ENCODE data around the gene RXRA.

GRCh38 chr9:134423166-134423565, 96.9 kb downstream of the RXRA start:
- TF ChIP-seq REST (IDR thresholded peaks at IDR 0.05; ENCODE audit: borderline replicate concordance) = no peak
- no peak for TF ChIP-seq POLR2AphosphoS5 (IDR thresholded peaks at IDR 0.05)
- TF ChIP-seq, protein P1, sequence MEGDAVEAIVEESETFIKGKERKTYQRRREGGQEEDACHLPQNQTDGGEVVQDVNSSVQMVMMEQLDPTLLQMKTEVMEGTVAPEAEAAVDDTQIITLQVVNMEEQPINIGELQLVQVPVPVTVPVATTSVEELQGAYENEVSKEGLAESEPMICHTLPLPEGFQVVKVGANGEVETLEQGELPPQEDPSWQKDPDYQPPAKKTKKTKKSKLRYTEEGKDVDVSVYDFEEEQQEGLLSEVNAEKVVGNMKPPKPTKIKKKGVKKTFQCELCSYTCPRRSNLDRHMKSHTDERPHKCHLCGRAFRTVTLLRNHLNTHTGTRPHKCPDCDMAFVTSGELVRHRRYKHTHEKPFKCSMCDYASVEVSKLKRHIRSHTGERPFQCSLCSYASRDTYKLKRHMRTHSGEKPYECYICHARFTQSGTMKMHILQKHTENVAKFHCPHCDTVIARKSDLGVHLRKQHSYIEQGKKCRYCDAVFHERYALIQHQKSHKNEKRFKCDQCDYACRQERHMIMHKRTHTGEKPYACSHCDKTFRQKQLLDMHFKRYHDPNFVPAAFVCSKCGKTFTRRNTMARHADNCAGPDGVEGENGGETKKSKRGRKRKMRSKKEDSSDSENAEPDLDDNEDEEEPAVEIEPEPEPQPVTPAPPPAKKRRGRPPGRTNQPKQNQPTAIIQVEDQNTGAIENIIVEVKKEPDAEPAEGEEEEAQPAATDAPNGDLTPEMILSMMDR (IDR thresholded peaks at IDR 0.05; ENCODE audit: poor library complexity, severe bottlenecking) = no peak
- TF ChIP-seq EZH2 (IDR thresholded peaks at IDR 0.05; ENCODE audit: borderline replicate concordance, insufficient read depth, low read length, poor library complexity, severe bottlenecking) = no peak
- no peak for TF ChIP-seq MXI1 (conservative IDR thresholded peaks at IDR 0.05; ENCODE audit: poor library complexity, severe bottlenecking)
- no peak for TF ChIP-seq RAD21 (conservative IDR thresholded peaks at IDR 0.05)
- TF ChIP-seq EP300 (conservative IDR thresholded peaks at IDR 0.05; ENCODE audit: poor library complexity, severe bottlenecking) = no peak
- no peak for TF ChIP-seq SMC3 (conservative IDR thresholded peaks at IDR 0.05; ENCODE audit: poor library complexity)
